HepG2 (cell line): ENCODE data around the gene KRT76.

Experiments used
- CEBPB ChIP-seq: IDR thresholded peaks from 2 replicates; pipeline ENCODE4 v1.6.1; 2011; ENCODE audit warnings: low read depth, low read length, improper control_type of control experiment, borderline replicate concordance
- CHD2 ChIP-seq: IDR thresholded peaks from 2 replicates; pipeline ENCODE4 v1.6.1; 2011; ENCODE audit warnings: low read depth, low read length, improper control_type of control experiment
- CTCF ChIP-seq: sonication (generic); formaldehyde crosslinking; IDR thresholded peaks from 2 replicates; pipeline ENCODE4 v1.5.0; 2020; ENCODE audit warnings: mild to moderate bottlenecking, missing genetic modification reagents, moderate library complexity
- EHMT2 ChIP-seq: fragments of 200-600 bp; sonication (generic); IDR thresholded peaks from 2 replicates; pipeline ENCODE4 v1.7.0; 2017; ENCODE audit warnings: antibody characterized with exemption, low read depth, low read length, borderline replicate concordance
- HHEX ChIP-seq: IDR thresholded peaks from 2 replicates; pipeline ENCODE4 v1.6.1; 2016; ENCODE audit warnings: control low read depth
- TAF1 ChIP-seq: sonication (generic); formaldehyde crosslinking; IDR thresholded peaks from 2 replicates; pipeline ENCODE4 v1.4.0; 2020; ENCODE audit warnings: missing genetic modification reagents
- ZFX ChIP-seq: sonication (generic); formaldehyde crosslinking; IDR thresholded peaks from 2 replicates; pipeline ENCODE4 v1.4.0; 2020; ENCODE audit warnings: mild to moderate bottlenecking, low read depth, missing genetic modification reagents, moderate library complexity
- ZNF652 ChIP-seq: IDR thresholded peaks from 2 replicates; pipeline ENCODE4 v1.6.1; 2016; ENCODE audit warnings: low read depth, borderline replicate concordance
- TF ChIP-seq, protein P1 (sequence below): sonication (generic); formaldehyde crosslinking; IDR thresholded peaks from 2 replicates; pipeline ENCODE4 v1.4.0; 2020; ENCODE audit warnings: missing genetic modification reagents, mild to moderate bottlenecking, borderline replicate concordance

DNA sequence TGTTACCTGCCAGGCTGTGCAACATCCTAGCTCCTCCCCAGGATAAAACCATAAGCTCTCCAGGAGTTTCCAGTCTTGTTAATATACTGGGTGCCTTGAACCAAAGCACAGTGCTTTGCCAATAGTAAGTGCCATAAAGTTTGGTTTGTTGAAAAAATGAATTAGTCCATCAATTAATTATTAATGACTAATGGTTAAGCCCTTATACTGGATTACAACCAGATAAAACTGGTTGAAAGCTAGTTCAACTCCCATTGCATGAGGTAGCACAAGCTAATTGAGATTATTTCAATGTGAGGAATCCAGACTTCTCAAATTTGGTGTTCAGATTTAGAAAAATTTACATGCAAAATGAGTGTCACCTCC lies 20.4 kb upstream of the KRT76 start:
- TF ChIP-seq CHD2: no peak
- TF ChIP-seq, protein P1, sequence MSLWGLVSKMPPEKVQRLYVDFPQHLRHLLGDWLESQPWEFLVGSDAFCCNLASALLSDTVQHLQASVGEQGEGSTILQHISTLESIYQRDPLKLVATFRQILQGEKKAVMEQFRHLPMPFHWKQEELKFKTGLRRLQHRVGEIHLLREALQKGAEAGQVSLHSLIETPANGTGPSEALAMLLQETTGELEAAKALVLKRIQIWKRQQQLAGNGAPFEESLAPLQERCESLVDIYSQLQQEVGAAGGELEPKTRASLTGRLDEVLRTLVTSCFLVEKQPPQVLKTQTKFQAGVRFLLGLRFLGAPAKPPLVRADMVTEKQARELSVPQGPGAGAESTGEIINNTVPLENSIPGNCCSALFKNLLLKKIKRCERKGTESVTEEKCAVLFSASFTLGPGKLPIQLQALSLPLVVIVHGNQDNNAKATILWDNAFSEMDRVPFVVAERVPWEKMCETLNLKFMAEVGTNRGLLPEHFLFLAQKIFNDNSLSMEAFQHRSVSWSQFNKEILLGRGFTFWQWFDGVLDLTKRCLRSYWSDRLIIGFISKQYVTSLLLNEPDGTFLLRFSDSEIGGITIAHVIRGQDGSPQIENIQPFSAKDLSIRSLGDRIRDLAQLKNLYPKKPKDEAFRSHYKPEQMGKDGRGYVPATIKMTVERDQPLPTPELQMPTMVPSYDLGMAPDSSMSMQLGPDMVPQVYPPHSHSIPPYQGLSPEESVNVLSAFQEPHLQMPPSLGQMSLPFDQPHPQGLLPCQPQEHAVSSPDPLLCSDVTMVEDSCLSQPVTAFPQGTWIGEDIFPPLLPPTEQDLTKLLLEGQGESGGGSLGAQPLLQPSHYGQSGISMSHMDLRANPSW (CRISPR knock-in tag): no peak
- no peak for TF ChIP-seq TAF1 (CRISPR knock-in tag)
- no peak for TF ChIP-seq HHEX (CRISPR knock-in tag)
- TF ChIP-seq CTCF: no peak
- no peak for TF ChIP-seq CEBPB
- TF ChIP-seq EHMT2: no peak
- TF ChIP-seq ZNF652: no peak
- TF ChIP-seq ZFX (CRISPR knock-in tag): no peak
